SU-DHL-6 (cell line): ENCODE data around the gene SYTL1.

Experiments used
- H2AFZ ChIP-seq: fragments of 200-600 bp; sonication (generic); 2 replicates; pipeline ENCODE4 v1.6.1; 2014; ENCODE audit warnings: low read depth, mild to moderate bottlenecking, moderate library complexity, mixed read lengths, antibody characterized with exemption, low read length; ENCODE audit not compliant: severe bottlenecking
- H3F3A ChIP-seq: fragments of 200-600 bp; shearing (Covaris generic); 2 replicates; pipeline ENCODE4 v1.6.0; 2016; ENCODE audit warnings: antibody characterized with exemption, mild to moderate bottlenecking; ENCODE audit not compliant: insufficient read depth
- H3K27ac ChIP-seq: fragments of 200-600 bp; sonication (generic); 2 replicates; pipeline ENCODE4 v1.5.1; 2016; ENCODE audit warnings: low read depth, mild to moderate bottlenecking, low read length, moderate library complexity, mixed read lengths
- H3K27me3 ChIP-seq: fragments of 200-600 bp; sonication (generic), shearing (Covaris generic); 2 replicates; pipeline ENCODE4 v1.6.0; 2014; ENCODE audit warnings: mild to moderate bottlenecking, low read length
- H3K36me3 ChIP-seq: fragments of 200-600 bp; sonication (generic); 2 replicates; pipeline ENCODE4 v1.6.1; 2014; ENCODE audit warnings: mild to moderate bottlenecking, low read length, mixed read lengths
- H3K4me2 ChIP-seq: fragments of 300-600, 200-600 bp; shearing (Covaris generic), sonication (generic); 2 replicates; pipeline ENCODE4 v1.6.0; 2014; ENCODE audit warnings: low read length, low read depth, mild to moderate bottlenecking; ENCODE audit not compliant: poor library complexity, severe bottlenecking
- H3K4me3 ChIP-seq: fragments of 200-600 bp; sonication (generic); 2 replicates; pipeline ENCODE4 v1.5.1; 2014; ENCODE audit warnings: antibody characterized with exemption, low read length, mild to moderate bottlenecking, mixed read lengths; ENCODE audit not compliant: insufficient read depth, poor library complexity, severe bottlenecking
- H3K79me2 ChIP-seq: fragments of 200-600 bp; sonication (generic); 2 replicates; pipeline ENCODE4 v1.6.1; 2014; ENCODE audit warnings: mild to moderate bottlenecking, low read length, moderate library complexity; ENCODE audit not compliant: insufficient read depth
- H3K9ac ChIP-seq: fragments of 200-600 bp; sonication (generic); 2 replicates; pipeline ENCODE4 v1.7.0; 2014; ENCODE audit warnings: mild to moderate bottlenecking, low read length
- H3K9me2 ChIP-seq: fragments of 200-600 bp; sonication (generic); replicated peaks from 2 replicates; pipeline ENCODE4 v1.6.1; 2014; ENCODE audit warnings: low read length; ENCODE audit not compliant: insufficient read depth
- H3K9me3 ChIP-seq: fragments of 200-600 bp; sonication (generic); 2 replicates; pipeline ENCODE4 v1.6.1; 2014; ENCODE audit warnings: low read length, mixed read lengths; ENCODE audit not compliant: insufficient read depth
- H4K20me1 ChIP-seq: fragments of 200-600 bp; sonication (generic); 2 replicates; pipeline ENCODE4 v1.6.1; 2014; ENCODE audit warnings: low read depth, mild to moderate bottlenecking, antibody characterized with exemption, low read length, moderate library complexity, mixed read lengths
- EZH2phosphoT487 ChIP-seq: fragments of 200-600 bp; sonication (generic), shearing (Covaris generic); conservative IDR thresholded peaks from 2 replicates; pipeline ENCODE4 v1.6.1; 2018; ENCODE audit warnings: mild to moderate bottlenecking, antibody characterized with exemption, low read length, moderate library complexity, mixed read lengths
- TF ChIP-seq, protein P1 (sequence below): fragments of 200-600 bp; sonication (generic); IDR thresholded peaks from one replicate; pipeline ENCODE4 v1.5.1; 2017; ENCODE audit warnings: antibody characterized with exemption, mild to moderate bottlenecking, low read length, moderate library complexity; ENCODE audit not compliant: insufficient read depth, poor library complexity, severe bottlenecking

Gene SYTL1

DNA sequence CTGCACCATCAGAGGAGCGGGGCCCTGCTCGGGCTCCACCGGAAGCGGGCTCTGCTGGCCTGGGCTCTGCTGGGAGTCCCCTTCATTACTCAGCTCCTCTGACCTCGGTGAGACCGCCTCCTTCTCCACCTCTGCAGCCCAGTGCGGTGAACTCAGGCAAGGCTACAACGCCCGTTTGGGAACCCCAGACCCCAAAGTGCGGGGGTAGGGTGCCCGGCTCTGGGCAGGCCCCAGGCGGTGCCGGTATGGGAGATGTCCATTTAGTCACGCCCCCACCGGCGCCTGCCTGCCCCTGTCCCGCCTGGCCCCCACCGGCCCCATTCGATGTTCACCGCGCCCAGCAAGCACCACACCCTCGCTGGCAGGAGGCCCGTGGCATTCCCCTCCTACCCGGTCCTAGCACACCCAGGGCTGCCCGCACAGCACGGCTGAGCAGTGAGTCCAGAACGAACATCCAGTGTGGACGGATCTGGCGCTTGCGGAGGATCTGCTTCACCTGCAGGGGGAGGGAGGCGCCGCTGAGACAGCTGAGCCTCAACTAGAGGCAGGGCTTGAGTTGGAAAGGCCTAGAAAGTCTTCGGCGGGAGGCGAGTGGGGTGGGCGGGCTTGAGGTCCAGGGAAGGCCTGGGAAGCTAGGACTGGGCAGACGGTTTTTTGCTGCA lies 14.9 kb downstream of the SYTL1 start:
- H3K9me2 ChIP-seq: no peaks in the 10 kb centered on the region
- no peaks in the 10 kb centered on the region for H4K20me1 ChIP-seq
- H2AFZ ChIP-seq: no peak overlapping the region
- H3F3A ChIP-seq: no peaks in the 10 kb centered on the region
- TF ChIP-seq, protein P1, sequence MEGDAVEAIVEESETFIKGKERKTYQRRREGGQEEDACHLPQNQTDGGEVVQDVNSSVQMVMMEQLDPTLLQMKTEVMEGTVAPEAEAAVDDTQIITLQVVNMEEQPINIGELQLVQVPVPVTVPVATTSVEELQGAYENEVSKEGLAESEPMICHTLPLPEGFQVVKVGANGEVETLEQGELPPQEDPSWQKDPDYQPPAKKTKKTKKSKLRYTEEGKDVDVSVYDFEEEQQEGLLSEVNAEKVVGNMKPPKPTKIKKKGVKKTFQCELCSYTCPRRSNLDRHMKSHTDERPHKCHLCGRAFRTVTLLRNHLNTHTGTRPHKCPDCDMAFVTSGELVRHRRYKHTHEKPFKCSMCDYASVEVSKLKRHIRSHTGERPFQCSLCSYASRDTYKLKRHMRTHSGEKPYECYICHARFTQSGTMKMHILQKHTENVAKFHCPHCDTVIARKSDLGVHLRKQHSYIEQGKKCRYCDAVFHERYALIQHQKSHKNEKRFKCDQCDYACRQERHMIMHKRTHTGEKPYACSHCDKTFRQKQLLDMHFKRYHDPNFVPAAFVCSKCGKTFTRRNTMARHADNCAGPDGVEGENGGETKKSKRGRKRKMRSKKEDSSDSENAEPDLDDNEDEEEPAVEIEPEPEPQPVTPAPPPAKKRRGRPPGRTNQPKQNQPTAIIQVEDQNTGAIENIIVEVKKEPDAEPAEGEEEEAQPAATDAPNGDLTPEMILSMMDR: no peak
- TF ChIP-seq EZH2phosphoT487: no peak
- no peak overlapping the region for H3K27ac ChIP-seq
- H3K9ac ChIP-seq: no peak overlapping the region
- no peak overlapping the region for H3K4me3 ChIP-seq
- no peaks in the 10 kb centered on the region for H3K27me3 ChIP-seq
- H3K4me2 ChIP-seq: no peak overlapping the region
- no peaks in the 10 kb centered on the region for H3K79me2 ChIP-seq
- no peaks in the 10 kb centered on the region for H3K36me3 ChIP-seq
- no peaks in the 10 kb centered on the region for H3K9me3 ChIP-seq

DNA sequence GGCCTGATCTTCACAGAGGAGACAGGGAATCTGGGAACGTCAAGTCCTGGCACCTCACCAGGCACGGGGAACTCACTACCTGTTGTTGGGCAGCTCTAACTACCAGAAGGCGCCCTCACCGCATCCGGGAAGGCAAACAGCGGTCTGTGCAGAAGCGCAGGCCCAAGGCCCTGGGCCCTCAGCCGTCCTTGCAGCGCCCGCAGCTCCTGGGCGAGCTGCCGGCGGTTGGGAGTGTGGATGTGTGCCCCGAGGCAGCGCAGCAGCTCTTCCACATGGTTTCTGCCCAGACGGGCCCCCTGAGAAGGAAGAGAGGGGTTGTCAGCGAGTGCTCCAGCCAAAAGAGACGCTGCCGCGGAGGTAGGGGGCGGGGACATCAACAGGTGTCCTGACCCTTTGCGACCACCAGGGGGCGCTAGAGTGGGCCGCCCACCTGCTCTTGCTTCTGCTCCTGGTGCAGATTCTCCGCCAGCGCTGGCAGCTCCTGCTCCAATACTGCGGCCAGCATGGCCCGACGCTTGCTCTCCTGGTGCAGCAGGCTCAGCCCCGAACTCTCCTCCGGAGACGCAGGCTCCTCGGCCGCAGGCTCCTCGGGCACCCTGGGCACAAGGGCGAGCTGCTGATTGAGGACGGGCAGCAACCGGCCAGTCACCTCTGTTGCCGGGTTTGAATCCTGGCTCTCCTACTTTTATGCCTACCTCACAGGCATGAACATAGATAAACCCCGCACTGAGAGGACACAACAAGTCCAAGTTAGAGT lies 15.6 kb downstream of the SYTL1 start:
- H3F3A ChIP-seq: no peaks in the 10 kb centered on the region
- H4K20me1 ChIP-seq: no peaks in the 10 kb centered on the region
- H3K4me2 ChIP-seq: peak overlapping the region; percentile 42
- H3K9me2 ChIP-seq: no peaks in the 10 kb centered on the region
- no peak overlapping the region for H3K9ac ChIP-seq
- TF ChIP-seq, protein P1: peak; percentile 58
- TF ChIP-seq EZH2phosphoT487: no peak
- H3K4me3 ChIP-seq: no peak overlapping the region
- no peaks in the 10 kb centered on the region for H3K36me3 ChIP-seq
- no peaks in the 10 kb centered on the region for H3K27me3 ChIP-seq
- H3K27ac ChIP-seq: no peak overlapping the region
- peak overlapping the region; percentile 79 for H2AFZ ChIP-seq
- no peaks in the 10 kb centered on the region for H3K9me3 ChIP-seq
- no peaks in the 10 kb centered on the region for H3K79me2 ChIP-seq

GRCh38 chr1:27358038-27358927 lies 16.5 kb downstream of the SYTL1 start:
- TF ChIP-seq EZH2phosphoT487: no peak
- TF ChIP-seq, protein P1: no peak
- no peak overlapping the region for H3K9ac ChIP-seq
- no peak overlapping the region for H3K27ac ChIP-seq
- H3K36me3 ChIP-seq: no peaks in the 10 kb centered on the region
- no peak overlapping the region for H3K4me2 ChIP-seq
- no peaks in the 10 kb centered on the region for H4K20me1 ChIP-seq
- no peaks in the 10 kb centered on the region for H3K27me3 ChIP-seq
- H3F3A ChIP-seq: no peaks in the 10 kb centered on the region
- H3K9me3 ChIP-seq: no peaks in the 10 kb centered on the region
- H3K9me2 ChIP-seq: no peaks in the 10 kb centered on the region
- H3K79me2 ChIP-seq: no peaks in the 10 kb centered on the region
- H3K4me3 ChIP-seq: no peak overlapping the region
- no peak overlapping the region for H2AFZ ChIP-seq
